ENCODE results near the gene RBM15. TPM values are rescaled to one million over a fixed set of nuclear protein-coding genes. Genes with fewer than 3 reads are reported as not detected.

RBM15 gene
- total and polyA plus RNA-seq, 4 donors: 3.6 to 55.4 (median 15.2) TPM

DNA sequence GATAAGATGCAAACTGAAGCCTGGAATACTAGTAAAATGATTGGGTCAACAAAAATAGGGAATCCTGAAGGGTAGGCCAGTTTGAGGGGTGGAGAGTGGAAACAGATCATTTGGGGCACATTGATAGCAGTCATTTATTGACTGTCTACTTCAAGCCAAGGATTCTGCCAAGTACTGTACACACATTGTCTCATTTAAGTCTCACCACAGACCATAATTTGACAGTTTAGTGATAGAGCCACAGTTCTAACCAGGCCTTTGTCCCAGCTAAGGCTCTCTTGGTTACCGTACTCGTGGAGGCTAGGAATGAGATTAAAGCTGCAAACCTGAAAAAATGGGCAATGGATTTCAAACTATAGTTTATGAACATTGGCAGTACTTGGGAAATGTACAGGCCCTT, 11.2 kb downstream of the RBM15 start:
- DNase-seq (no peak), ATAC-seq (ENCODE audit: insufficient read depth, low FRiP score) (no peak)
- peaks cover 5 to 47% (median 7%) of the 10 kb centered on the region in 5 donors for H3K4me1 ChIP-seq (ENCODE audit: control insufficient read depth in 5 of 5, insufficient read depth in 5 of 5, low read length in 5 of 5)
- H3K9me3 ChIP-seq (ENCODE audit: control insufficient read depth in 4 of 4, insufficient read depth in 3 of 4, low read length in 3 of 4): no peaks in the 10 kb centered on the region
- TF ChIP-seq CTCF (IDR thresholded peaks at IDR 0.05; ENCODE audit: control extremely low read depth, extremely low read depth): no peak
- no peaks in the 10 kb centered on the region for H3K27me3 ChIP-seq (ENCODE audit: control insufficient read depth in 3 of 3, insufficient read depth in 3 of 3, low read length in 2 of 3)
- no peak overlapping the region for H3K27ac ChIP-seq (ENCODE audit: low read depth in 1 of 2, low read length in 1 of 2)
- H3K9ac ChIP-seq (ENCODE audit: insufficient read depth in 1 of 2, low read length in 2 of 2): no peak overlapping the region
- no peak overlapping the region for H3K4me3 ChIP-seq
- WGBS, 2 donors: 85 to 89% methylated on average over 2 of the region's 2 CpGs
- peaks cover 5 to 15% (median 11%) of the 10 kb centered on the region in 4 donors for H3K36me3 ChIP-seq (ENCODE audit: control insufficient read depth in 4 of 4, insufficient read depth in 4 of 4, low read length in 4 of 4)

GRCh38 chr1:110355321-110355720, 16.1 kb downstream of the RBM15 start:
- Histone ChIP-seq H3K27ac (ENCODE audit: low read depth in 1 of 2, low read length in 1 of 2) (no peak overlapping the region), H3K4me1 (ENCODE audit: control insufficient read depth in 5 of 5, insufficient read depth in 5 of 5, low read length in 5 of 5) (peaks cover 0 to 4% (median 1%) of the 10 kb centered on the region in 5 donors), H3K36me3 (ENCODE audit: control insufficient read depth in 4 of 4, insufficient read depth in 4 of 4, low read length in 4 of 4) (peaks cover 0 to 10% (median 4%) of the 10 kb centered on the region in 4 donors), H3K27me3 (ENCODE audit: control insufficient read depth in 3 of 3, insufficient read depth in 3 of 3, low read length in 2 of 3) (no peaks in the 10 kb centered on the region), H3K4me3 (no peak overlapping the region), H3K9ac (ENCODE audit: insufficient read depth in 1 of 2, low read length in 2 of 2) (no peak overlapping the region), H3K9me3 (ENCODE audit: control insufficient read depth in 4 of 4, insufficient read depth in 3 of 4, low read length in 3 of 4) (peaks cover 0 to 2% (median 0%) of the 10 kb centered on the region in 4 donors)
- WGBS, 2 donors: 76 to 83% methylated on average over 1 of the region's 1 CpG
- no peak for TF ChIP-seq CTCF (IDR thresholded peaks at IDR 0.05; ENCODE audit: control extremely low read depth, extremely low read depth)
- DNase-seq: no peak
- ATAC-seq (ENCODE audit: insufficient read depth, low FRiP score): no peak

DNA sequence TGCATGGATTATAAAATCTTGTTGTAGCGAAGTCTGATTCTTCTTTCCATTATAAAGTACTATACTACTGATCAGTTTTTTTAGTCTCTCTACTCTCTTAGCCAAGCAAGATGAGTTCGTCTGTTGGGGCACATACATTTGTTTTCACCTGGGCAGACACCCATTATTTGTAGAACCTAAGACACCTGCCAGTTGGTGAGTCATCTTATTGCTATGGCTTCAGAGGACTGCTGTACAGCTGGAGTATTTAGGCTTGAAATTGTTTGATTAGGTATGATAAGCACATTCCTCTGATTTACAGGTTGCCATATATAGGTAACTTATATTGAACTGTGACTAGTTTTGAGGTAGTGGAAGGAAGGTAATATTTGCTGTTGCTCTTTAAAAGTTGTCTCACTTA, 17.2 kb downstream of the RBM15 start:
- no peaks in the 10 kb centered on the region for H3K4me1 ChIP-seq (ENCODE audit: control insufficient read depth in 5 of 5, insufficient read depth in 5 of 5, low read length in 5 of 5)
- H3K9ac ChIP-seq (ENCODE audit: insufficient read depth in 1 of 2, low read length in 2 of 2): no peak overlapping the region
- H3K36me3 ChIP-seq (ENCODE audit: control insufficient read depth in 4 of 4, insufficient read depth in 4 of 4, low read length in 4 of 4): peaks cover 0 to 8% (median 4%) of the 10 kb centered on the region in 4 donors
- H3K27ac ChIP-seq (ENCODE audit: low read depth in 1 of 2, low read length in 1 of 2): no peak overlapping the region
- no peaks in the 10 kb centered on the region for H3K27me3 ChIP-seq (ENCODE audit: control insufficient read depth in 3 of 3, insufficient read depth in 3 of 3, low read length in 2 of 3)
- 78 to 86% methylated on average over 2 of the region's 2 CpGs for WGBS, 2 donors
- TF ChIP-seq CTCF (IDR thresholded peaks at IDR 0.05; ENCODE audit: control extremely low read depth, extremely low read depth): no peak
- DNase-seq (no peak), ATAC-seq (ENCODE audit: insufficient read depth, low FRiP score) (no peak)
- H3K4me3 ChIP-seq: no peak overlapping the region
- H3K9me3 ChIP-seq (ENCODE audit: control insufficient read depth in 4 of 4, insufficient read depth in 3 of 4, low read length in 3 of 4): peaks cover 0 to 2% (median 0%) of the 10 kb centered on the region in 4 donors

GRCh38 chr1:110360431-110360830, 21.3 kb downstream of the RBM15 start:
- Histone ChIP-seq H3K9ac (ENCODE audit: insufficient read depth in 1 of 2, low read length in 2 of 2) (no peak overlapping the region), H3K27ac (ENCODE audit: low read depth in 1 of 2, low read length in 1 of 2) (no peak overlapping the region), H3K4me1 (ENCODE audit: control insufficient read depth in 5 of 5, insufficient read depth in 5 of 5, low read length in 5 of 5) (no peaks in the 10 kb centered on the region), H3K36me3 (ENCODE audit: control insufficient read depth in 4 of 4, insufficient read depth in 4 of 4, low read length in 4 of 4) (peaks cover 0 to 11% (median 7%) of the 10 kb centered on the region in 4 donors), H3K9me3 (ENCODE audit: control insufficient read depth in 4 of 4, insufficient read depth in 3 of 4, low read length in 3 of 4) (peaks cover 0 to 2% (median 0%) of the 10 kb centered on the region in 4 donors), H3K27me3 (ENCODE audit: control insufficient read depth in 3 of 3, insufficient read depth in 3 of 3, low read length in 2 of 3) (no peaks in the 10 kb centered on the region), H3K4me3 (no peak overlapping the region)
- TF ChIP-seq CTCF (IDR thresholded peaks at IDR 0.05; ENCODE audit: control extremely low read depth, extremely low read depth): no peak
- DNase-seq (no peak), ATAC-seq (ENCODE audit: insufficient read depth, low FRiP score) (no peak)
- 63 to 89% methylated on average over 2 of the region's 2 CpGs for WGBS, 2 donors

All from lung (tissue), 12 donors.